ENCODE results near the gene L3MBTL1.
A peak's percentile ranks its signal among the peaks of the same experiment; 100 is the strongest.

The L3MBTL1 gene

DNA sequence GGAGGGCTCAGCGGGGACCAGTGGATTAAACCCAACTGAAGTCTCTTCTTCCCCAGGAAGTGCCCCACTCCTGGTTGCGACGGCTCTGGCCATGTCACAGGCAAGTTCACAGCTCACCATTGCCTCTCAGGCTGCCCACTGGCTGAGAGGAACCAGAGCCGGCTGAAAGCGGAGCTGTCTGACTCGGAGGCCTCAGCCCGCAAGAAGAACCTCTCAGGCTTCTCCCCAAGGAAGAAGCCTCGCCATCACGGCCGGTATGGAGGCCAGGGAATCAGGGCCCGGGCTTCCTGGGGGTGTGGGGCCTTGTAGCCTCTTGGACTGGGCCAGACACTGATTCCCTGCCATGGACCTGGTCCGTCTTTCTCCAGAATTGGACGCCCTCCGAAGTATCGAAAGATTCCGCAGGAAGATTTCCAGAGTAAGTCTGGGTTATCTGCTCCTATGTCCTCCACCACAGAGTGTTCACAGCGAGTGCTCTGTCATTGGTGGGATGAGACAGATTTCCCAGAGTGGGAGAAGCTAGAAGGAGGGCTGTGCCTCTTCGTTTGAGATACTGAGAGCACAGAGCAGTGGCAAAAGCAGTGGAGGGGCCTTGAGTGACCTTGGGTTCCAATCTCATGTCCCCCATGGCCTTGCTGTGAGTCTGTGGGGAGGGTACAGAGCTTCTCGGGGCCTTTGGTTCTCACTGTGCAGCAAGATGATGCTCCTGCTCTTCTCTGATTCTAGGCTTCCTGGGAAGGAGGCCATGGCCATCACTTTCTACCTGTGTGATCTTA lies 28.7 kb downstream of the L3MBTL1 start:
- no peak for DNase-seq

DNA sequence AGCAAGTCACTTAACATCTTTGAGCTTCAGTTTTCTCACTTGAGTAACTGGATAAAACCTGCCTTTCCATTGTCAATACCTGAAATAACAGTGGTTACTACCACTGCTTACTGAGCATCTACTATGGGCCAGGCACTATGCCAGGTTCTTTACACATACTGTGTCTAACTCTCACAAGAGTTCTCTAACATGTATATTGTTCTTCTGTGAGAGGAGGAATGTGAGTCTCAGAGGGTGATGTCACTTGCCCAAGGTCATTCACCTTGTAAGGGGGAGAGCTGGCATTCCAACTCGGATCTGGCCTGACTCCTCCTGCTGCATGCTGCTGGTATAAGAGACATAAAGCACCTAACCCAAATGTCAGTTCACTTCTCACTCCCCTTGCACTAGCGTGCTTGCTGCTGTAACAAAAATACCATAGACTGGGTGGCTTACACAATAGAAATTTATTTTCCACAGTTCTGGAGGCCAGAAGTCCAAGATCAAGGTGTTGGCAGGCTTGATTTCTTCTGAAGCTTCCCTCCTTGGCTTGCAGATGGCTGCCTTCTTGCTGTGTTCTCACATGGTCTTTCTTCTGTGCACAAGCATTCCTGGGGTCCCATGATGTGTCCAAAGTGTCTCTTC lies 29.4 kb downstream of the L3MBTL1 start:
- no peak for DNase-seq

DNA sequence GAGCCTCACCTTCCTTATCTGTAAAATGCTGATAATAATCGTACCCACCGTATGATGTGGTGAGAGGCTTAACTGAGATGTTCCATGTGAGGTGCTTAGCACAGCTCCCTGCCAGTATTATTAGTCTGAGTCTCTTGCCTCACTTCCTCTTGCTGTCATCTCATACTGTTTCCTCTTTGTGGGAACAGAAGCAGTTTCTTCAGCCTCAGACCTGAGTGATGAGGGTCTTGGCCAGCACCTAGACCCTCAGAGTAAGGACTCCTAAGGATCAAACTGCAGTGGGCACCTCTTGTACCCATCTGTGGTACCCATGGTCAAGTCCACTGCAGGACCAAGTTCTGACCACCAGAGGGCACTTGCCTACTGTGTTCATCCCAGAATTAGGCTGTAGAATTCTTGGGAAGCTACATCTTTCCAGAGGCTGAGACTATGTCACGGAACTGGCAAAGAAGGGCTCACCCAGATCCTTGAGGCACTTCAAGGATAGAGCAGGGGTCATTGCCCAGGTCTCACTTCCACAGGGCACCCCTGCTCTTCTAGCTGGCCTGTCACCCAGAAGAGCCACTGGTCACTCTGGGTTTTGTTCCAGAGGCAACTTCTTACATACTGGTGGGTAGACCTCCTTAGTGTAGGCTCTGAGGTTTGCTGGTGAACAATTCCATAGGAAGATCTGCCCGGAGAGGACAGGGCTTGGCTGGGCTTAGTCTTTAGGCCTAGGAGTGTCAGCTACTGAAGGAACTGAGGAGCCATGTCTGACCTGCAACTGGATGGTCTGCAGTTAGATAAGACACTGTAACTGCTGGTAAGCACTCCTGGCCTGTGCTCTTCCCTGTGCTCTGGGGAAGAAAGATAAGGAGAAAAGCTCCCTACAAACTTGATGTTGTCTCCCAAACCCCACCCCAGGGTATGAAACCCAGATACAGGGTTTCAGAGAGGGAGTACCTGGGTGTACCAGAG lies 30.7 kb downstream of the L3MBTL1 start:
- DNase-seq = peak; percentile 15

DNA sequence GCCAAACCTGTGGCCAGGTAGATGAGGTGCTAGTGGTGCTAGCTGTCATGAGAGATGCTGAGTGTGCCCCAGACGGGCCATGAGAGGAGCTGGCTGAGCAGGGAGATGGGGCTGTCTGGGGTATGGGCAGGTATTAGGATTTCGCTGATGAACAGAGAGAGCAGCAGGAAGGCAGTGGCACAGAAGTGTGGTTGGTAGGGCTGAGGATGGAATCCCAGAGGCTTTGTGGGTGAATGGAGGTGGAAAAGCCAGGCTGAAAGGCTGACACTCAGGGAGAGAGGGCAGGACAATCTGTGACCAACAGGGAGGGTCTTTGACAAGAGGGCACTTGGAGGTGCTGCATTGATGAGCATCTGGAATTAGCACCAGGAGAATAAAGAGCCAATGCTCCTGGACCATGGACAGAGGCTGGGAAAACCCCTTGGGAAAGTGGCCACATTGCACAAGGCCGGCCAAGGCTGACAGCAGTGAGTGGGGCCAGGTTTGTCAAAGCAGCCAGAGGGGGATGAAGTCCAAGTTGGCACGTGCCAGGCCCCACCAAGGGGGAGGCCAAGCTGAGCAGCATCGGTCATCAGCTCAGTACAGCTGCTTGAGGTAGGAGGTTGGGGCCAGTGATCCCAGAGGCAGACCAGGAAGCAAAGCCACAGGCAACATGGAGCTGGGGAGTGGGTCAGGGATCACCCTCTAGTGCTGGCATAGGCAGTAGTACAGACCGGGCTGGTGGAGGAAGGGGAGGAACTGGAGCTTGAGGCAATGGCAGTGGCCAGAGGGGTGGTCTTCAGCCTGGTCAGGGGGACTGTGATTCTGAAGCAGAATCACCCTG lies 31.6 kb downstream of the L3MBTL1 start:
- no peak for DNase-seq

DNA sequence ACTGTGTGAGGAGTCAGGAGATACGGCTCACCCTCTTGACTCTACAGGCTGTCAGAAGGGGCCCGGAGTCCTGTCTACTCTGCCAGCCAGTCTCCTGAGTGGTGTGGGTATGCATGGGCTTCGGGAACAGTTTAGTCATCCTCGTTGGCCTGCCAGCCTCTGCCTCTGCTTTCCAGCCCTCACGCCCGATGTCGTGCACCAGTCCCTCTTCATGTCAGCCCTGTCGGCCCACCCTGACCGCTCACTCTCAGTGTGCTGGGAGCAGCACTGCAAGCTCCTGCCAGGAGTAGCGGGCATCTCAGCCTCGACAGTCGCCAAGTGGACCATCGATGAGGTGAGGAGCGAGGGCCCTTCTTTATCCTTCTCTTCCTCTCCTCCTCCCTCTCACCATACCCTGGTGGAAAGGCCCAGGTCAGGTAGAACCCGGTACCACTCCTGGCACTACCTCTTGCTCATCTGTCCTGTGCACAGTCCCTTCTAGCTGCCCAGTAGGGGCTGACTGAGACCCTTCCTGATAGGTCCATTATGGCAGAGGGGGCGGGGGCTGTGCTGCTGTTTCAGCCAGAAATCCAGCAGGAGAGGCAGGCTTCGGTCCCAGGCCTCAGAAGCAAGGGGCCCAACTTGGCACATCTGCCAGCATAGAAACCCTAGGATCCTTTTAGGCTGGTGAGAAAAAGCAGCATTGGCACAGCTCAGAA lies 32.6 kb downstream of the L3MBTL1 start:
- no peak for DNase-seq

DNA sequence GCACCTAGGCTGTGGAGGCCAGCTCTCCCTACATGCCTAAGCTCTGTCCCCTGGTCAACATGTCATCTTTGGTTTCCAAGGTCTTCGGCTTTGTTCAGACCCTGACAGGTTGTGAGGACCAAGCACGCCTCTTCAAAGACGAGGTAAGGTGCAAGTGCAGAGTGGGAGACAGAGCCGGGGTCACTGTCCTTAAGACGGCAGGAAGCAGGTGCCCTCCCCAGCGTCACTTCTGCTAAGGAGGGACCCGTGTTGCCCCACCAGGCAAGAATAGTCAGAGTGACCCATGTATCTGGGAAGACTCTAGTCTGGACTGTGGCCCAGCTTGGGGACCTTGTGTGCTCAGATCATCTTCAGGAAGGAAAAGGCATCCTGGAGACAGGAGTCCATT lies 33.2 kb downstream of the L3MBTL1 start:
- DNase-seq = no peak

DNA sequence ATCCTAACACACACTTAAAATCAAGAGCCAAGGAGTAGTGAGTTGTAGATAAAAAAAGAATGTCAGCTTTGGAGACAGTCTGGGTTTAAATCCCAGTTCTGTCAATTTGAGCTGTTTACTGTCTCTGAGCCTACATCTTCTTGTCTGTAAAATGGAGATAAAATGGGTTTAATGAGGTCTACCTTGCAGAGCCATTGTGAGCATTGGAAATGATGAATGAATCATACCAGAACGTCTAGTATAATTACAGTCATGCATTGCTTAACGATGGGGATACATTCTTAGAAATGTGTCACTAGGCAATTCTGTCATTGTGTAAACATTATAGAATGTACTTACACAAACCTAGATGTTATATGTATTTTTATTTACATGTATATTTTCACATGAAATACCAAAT lies 33.7 kb downstream of the L3MBTL1 start:
- DNase-seq = no peak

DNA sequence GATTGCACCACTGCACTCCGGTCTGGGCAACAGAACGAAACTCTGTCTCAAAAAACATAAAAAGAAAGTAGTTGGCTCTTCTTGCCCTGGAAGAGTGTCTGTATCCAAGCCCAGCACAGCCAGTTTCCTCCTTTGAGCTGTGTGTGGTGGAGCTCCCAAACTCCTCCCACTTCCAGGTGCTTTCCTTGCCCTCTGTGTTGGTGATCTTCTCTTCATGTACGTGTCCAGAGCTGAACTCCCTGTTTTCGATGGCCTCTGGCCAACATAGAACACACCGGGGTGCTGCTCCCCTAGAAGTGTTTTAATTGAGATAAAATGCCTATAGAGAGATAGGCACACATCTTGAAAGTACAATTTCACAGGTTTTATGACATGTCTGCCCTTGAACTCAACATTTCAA lies 34.7 kb downstream of the L3MBTL1 start:
- DNase-seq = no peak

DNA sequence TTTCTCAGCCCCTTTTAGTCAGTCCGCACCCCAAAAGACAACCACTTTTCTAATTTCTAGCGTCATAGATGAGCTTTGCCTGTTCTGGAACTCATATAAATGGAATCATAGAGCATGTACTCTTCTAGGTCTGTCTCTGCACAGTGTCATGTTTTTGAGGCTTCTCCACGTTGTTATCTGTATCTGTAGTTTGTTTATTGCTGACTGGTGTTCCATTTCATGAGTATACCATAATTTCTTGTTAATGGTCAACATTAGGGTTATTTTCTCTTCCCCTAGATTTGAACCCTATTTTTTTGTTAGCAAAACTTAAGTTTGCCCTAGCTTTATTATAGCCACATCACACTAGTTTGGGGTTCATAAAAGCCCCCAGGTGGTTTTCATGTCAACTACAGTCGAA lies 35.2 kb downstream of the L3MBTL1 start:
- no peak for DNase-seq

DNA sequence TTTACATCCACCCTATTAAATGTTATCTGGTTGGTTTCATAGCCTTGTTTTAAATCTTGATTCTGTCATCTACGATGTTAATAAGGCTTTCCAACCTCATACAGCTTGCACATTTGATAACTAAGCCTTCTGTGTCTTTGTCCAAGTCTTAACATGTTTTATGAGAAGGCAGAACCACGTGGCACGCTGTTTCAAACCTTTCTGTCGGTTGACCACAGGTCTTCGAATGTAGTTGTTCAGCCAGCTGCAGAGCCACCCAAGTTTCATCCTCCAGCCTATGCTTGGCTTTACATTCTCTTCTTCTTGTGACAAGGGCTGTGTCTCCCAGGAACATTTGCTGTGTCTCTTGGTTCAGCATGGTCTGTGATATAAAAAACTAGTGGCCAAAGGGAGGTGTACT lies 35.6 kb downstream of the L3MBTL1 start:
- no peak for DNase-seq

DNA sequence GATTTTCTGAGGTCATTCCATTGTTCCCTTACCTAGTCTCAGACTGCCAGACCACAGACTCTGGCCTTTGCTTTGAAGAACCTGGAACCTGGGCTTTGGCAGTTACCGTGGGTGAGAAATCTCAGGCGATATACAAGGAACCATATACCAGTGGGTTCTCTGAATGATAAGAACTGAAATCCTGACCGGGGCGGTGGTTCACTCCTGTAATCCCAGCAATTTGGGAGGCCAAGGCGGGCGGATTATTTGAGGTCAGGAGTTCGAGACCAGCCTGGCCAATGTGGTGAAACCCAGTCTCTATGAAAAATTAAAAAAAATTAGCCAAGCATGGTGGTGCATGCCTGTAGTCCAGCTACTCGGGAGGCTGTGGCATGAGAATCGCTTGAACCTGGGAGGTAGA lies 37.0 kb downstream of the L3MBTL1 start:
- DNase-seq = no peak

DNA sequence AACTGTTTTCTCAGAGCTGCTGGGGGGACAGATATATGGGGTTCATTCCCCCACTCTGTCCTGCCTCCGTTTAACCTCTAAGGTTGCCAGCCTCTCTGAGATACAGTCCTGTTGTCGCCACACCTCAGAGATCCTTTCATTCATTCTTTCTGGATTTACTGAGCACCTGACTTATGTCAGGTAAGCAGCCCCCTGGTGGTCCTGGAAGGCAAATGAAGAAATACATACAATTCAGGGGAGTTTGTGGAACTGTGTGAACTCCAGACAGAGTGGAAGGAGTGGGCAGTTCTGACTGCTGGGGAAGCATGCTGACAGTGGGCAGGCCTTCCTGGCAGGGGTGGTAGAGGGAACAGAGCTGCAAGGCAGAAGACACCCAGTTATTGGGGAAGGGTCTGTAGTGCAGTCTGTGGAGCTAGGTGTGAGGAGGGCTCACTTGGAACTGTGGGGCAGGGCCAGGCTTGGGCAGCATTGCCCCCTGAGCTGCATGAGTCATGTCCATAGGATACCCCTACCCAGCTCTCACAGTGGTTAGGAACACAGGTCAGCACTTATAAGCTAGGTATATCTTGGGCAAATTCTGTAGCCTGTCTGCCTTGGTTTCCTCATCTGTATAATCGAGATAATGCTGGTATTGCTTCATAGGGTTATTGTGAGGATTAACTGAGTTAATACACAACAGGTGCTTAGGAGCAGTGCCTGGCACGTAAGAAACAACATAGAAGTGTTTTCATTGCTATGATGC lies 38.5 kb downstream of the L3MBTL1 start:
- no peak for DNase-seq

DNA sequence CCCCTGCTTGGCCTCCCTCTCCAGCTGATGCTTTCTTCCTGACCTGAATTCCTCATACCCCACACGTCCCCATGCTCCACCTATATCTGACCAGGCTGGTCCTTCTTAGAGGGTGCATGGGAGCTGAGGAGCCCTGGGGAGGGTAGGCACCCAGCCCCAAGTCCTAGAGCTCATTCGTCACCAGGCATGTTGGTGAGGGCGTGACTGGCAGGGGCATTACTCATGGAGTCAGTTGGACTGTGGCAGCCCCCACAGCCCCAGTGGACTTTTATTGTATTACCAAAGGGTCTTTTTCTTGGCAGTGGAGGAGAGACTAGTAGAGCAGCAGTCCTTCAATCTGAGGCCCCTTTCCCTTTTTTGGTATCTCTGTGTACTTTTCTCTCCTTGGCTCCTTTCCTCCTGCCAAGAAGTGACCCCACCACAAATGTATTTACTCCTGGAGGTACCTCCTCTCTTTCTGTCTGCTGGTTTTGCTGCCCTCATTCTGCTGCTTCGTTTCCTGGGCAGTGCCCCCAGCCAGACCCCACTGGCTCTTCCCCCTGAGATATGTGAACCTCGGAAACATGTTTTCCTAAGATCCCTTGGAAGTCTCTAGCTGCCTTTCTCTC lies 40.9 kb downstream of the L3MBTL1 start:
- DNase-seq = no peak

DNA sequence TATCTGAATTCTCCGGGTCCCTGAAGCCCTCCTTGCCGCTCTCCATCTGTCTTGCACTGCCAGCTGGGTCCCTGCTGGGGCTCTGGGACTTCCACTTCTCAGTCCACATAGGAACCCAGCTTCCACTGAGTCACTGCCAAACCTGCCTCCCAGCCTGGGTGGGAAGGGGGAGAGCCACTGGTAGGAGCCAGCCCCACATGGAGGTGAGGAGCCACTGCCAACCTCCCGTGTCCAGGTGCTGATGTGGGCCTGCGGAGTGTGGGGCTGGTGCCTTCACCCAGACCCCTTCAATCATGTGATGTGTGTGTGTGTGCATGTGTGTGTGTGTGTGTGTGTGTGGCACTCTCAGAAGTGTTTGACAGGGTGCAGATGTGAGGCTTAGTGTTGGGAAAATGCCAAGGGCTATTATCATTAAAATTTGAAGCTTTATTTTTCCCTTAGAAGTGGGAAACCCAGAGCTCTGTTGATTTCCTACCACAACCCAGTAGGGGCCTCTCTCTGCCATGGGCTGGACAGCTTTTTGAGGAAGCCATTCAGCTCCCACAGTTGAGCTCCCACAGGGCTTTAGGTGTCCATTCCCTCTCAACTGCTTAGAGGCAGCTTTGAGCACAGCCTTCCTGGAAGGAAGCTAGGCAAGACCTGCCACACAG lies 42.0 kb downstream of the L3MBTL1 start:
- DNase-seq = no peak

DNA sequence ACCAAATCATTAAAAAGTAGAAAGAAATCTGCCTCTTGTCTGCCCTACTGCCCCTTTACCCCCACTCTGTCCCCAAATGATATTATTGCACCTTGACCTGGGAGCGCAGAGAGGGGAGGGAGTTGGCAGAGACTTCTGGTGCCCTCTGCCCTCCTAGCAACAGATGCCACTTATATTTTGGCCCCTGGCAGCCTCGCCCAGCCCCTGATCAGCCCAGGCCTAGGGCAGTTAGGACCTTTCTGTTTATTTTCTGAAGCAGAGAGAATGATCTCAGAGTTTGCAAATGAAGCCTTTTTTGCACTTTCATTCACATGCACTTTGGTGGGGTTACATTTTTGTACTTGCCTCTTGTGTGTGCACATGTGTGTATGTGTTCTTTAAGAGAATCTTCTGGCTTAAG lies 43.0 kb downstream of the L3MBTL1 start:
- DNase-seq = no peak

DNA sequence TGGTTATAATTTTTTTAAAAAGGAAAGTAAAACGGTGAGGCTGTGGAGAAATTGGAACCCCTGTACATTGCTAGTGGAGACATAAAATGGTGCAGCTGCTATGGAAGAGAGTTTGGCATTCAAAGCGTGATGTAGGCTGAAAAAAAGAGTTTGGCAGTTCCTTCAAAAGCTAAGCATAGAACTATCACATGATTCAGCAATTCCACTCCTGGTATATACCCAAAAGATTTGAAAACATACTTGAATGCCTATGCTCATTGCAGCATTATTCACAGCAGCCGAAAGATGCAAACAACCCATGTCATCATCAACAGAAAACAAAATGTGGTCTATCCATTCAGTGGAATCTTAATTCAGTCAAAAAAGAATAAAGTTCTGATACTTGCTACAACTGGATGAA lies 46.9 kb downstream of the L3MBTL1 start:
- no peak for DNase-seq

DNA sequence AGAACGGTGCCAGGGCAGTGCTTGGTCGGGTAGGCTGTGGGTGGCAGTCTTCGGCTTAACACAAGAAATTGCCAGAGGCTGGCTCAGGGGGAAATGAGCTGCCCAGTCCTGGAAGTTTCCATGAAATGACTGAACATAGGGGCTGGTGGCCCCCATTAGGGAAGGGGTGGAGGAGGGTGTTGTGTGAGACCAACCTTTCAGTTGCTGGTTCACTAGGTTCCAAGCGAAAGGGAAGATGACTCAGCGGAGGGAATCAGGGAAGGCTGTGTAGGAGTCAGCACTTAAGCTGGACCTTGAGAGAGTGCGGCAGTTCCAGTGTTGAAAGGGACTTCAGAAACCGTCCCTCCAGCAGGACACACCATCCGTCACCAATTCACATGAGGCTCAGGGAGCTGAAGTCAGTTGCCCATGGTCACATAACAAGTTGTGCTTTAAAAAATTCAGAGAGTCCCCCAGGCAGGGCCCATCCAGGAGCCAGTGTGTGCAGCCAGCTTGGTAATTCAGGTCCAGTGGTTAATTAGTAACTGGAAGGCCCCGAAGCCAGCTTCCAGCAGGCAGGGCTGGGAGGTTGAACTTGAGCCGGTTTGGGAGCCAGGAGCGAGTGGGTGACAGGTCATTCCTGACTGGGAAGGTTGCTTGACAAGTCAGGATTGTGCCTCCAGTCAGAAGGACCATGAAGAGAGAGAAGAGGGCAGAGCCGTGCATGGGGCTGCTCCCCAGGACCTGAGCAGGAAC lies 51.1 kb downstream of the L3MBTL1 start, which contains the start of gene SGK2:
TSS of gene SGK2 (plus strand) at position 616 of the 735 bp plus-strand sequence. CDS start 7,469 bp downstream, outside the sequence.
- no peak for DNase-seq

DNA sequence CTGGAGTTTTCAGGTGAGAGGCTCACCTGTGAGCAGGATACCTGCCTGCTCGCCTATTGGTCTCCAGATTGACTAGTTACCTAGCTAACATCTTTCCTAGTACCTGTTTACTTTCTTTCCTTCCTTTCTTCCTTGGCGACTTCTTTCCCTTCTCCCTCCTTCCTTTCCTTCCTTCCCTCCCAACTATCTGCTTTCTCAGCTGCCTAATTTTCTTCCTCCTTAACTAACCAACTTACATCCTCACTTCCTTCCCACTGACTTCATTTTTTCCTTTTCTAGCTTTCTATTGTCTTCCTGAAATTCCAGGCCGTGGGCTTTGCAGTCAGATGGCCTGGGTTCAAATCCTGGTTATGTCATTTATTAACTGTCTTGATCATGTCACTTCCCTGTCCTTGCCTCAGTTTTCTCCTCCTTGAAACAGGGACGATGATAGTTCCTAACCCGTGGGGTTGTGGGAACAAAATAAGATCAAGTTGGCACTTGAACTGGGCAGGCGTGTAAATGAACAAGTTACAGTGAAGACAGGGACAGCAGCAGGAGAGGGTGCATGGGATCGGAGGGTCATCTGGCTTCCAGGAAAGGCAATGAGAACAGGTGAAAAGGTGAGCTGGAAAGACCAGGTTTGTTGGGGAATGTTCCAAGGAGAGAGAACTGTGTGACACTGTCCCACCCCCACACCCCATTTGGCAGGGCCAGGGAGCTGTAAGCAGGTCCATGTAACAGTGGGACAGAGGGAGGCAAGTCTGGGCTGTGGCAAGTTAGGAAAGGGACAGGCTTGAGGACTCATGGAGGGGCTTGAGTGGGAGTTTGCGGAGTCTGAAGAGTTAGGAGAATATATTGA lies 51.9 kb downstream of the L3MBTL1 start:
- no peak for DNase-seq

DNA sequence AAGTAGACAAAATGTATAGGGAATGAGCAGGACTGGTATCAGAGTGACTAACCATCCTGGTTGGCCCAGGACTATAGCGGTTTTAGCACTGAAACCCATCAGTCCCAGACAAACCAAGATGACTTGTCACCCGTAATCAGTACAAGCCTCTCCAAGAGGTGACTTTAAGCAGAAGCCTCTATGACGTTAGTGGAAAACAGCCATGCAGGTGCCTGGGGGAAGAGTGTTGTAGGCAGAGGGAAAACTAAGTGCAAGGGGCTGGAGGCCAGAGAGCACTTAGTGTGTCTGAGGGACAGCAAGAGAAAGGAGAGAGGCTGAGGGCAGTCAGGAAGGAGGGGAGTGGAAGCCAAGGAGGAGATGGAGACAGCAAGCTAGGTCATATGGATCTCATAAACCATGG lies 53.5 kb downstream of the L3MBTL1 start:
- no peak for DNase-seq

Data from activated CD4-positive, alpha-beta T cell treated with anti-CD3 and anti-CD28 coated beads for 1 hour (primary cell).